Hematopoietic multipotent progenitor cell treated with erythropoietin and hydrocortisone succinate and interleukin-3 and kit ligand, for 15 days (in vitro differentiated cells): ENCODE data around the gene ANKRD29.
"Not testable (repeated sequence)": the region's sequence is repeated elsewhere in the genome, so short reads cannot be mapped to it uniquely, and the experiment has no call there.

ENCODE experiments used
- DNase-seq: peaks from one replicate; pipeline ENCODE4 v3.0.0-alpha.2; 2015; ENCODE audit warnings: low spot score

The ANKRD29 gene

GRCh38 chr18:23583071-23583865, 79.4 kb downstream of the ANKRD29 start:
- no peak for DNase-seq

GRCh38 chr18:23580677-23581367, 81.9 kb downstream of the ANKRD29 start:
- DNase-seq, result no peak

GRCh38 chr18:23578891-23579653, 83.6 kb downstream of the ANKRD29 start:
- DNase-seq, result no peak

GRCh38 chr18:23578067-23578701, 84.5 kb downstream of the ANKRD29 start:
- no peak for DNase-seq

- not testable (repeated sequence) for DNase-seq
Observed at GRCh38 chr18:23577521-23577920, 85.2 kb downstream of the ANKRD29 start.

- DNase-seq, result no peak
Observed at GRCh38 chr18:23575309-23575651, 87.4 kb downstream of the ANKRD29 start.

GRCh38 chr18:23574611-23575308, 88.0 kb downstream of the ANKRD29 start:
- DNase-seq, result no peak

GRCh38 chr18:23573626-23574431, 88.9 kb downstream of the ANKRD29 start:
- DNase-seq, result no peak

- no peak for DNase-seq
Observed at GRCh38 chr18:23573020-23573419, 89.7 kb downstream of the ANKRD29 start.

- no peak for DNase-seq
Observed at GRCh38 chr18:23572570-23572969, 90.1 kb downstream of the ANKRD29 start.

GRCh38 chr18:23572012-23572411, 90.7 kb downstream of the ANKRD29 start:
- DNase-seq, result no peak

GRCh38 chr18:23570912-23571504, 91.7 kb downstream of the ANKRD29 start:
- DNase-seq, result no peak

GRCh38 chr18:23569299-23570063, 93.2 kb downstream of the ANKRD29 start:
- no peak for DNase-seq

GRCh38 chr18:23568281-23569138, 94.2 kb downstream of the ANKRD29 start:
- DNase-seq, result no peak

- no peak for DNase-seq
Observed at GRCh38 chr18:23567671-23568070, 95.0 kb downstream of the ANKRD29 start.

GRCh38 chr18:23565916-23566547, 96.7 kb downstream of the ANKRD29 start:
- no peak for DNase-seq

- DNase-seq, result no peak
Observed at GRCh38 chr18:23563377-23564043, 99.2 kb downstream of the ANKRD29 start.

- DNase-seq, result no peak
Observed at GRCh38 chr18:23560186-23560585, 102.5 kb downstream of the ANKRD29 start.
